Measurements from ENCODE around the gene BPIFB3. TPM values are rescaled to one million over a fixed set of nuclear protein-coding genes. Genes with fewer than 3 reads are reported as not detected.

BPIFB3 gene
- total RNA-seq, 1 donor from 2014 or later = not detected

- no peaks in the 10 kb centered on the region for H3K27me3 ChIP-seq
- intact Hi-C loops (cut with DNase I) = no loop called here
- no peaks in the 10 kb centered on the region for H3K9me3 ChIP-seq
- H3K27ac ChIP-seq = no peak overlapping the region
- no peaks in the 10 kb centered on the region for H3K36me3 ChIP-seq
- H3K4me3 ChIP-seq = no peak overlapping the region
- DNase-seq (ENCODE audit: extremely low spot score in 2 of 2) = no peak
- TF ChIP-seq CTCF (IDR thresholded peaks at IDR 0.05) (no peak), POLR2AphosphoS5 (IDR thresholded peaks at IDR 0.05; ENCODE audit: insufficient read depth in 1 of 2, low read depth in 1 of 2) (no peak), POLR2A (IDR thresholded peaks at IDR 0.05) (no peak)
- no peaks in the 10 kb centered on the region for H3K4me1 ChIP-seq
Observed at GRCh38 chr20:33076662-33077372, 23.1 kb downstream of the BPIFB3 start.

- Histone ChIP-seq H3K4me3 (no peak within 1 kb of the TSS), H3K27ac (no peak within 1 kb of the TSS), H3K9me3 (no peaks in the 10 kb centered on the region), H3K4me1 (no peaks in the 10 kb centered on the region), H3K27me3 (no peaks in the 10 kb centered on the region), H3K36me3 (no peaks in the 10 kb centered on the region)
- DNase-seq (ENCODE audit: extremely low spot score in 2 of 2) = no peak
- no peak for TF ChIP-seq CTCF (IDR thresholded peaks at IDR 0.05)
- intact Hi-C loops (cut with DNase I) = no loop called here
Observed at GRCh38 chr20:33079259-33079658, 25.6 kb downstream of the BPIFB3 start, which contains the start of gene BPIFB4. TSS of gene BPIFB4 (plus strand) at chr20:33079643. CDS start at chr20:33081527, 1,884 bp downstream.

GRCh38 chr20:33081411-33082154 lies 27.9 kb downstream of the BPIFB3 start:
- intact Hi-C loops (cut with DNase I) = no loop called here
- no peak overlapping the region for H3K27ac ChIP-seq
- H3K27me3 ChIP-seq = no peaks in the 10 kb centered on the region

GRCh38 chr20:33082546-33082945 lies 28.8 kb downstream of the BPIFB3 start:
- DNase-seq (ENCODE audit: extremely low spot score in 2 of 2) = no peak
- TF ChIP-seq POLR2A (IDR thresholded peaks at IDR 0.05) = no peak
- TF ChIP-seq CTCF (IDR thresholded peaks at IDR 0.05) = no peak
- TF ChIP-seq POLR2AphosphoS5 (IDR thresholded peaks at IDR 0.05; ENCODE audit: insufficient read depth in 1 of 2, low read depth in 1 of 2) = no peak
- H3K9me3 ChIP-seq = no peaks in the 10 kb centered on the region
- H3K4me3 ChIP-seq = no peak overlapping the region
- H3K36me3 ChIP-seq = no peaks in the 10 kb centered on the region
- H3K27ac ChIP-seq = no peak overlapping the region
- H3K27me3 ChIP-seq = no peaks in the 10 kb centered on the region
- intact Hi-C loops (cut with DNase I) = no loop called here
- no peaks in the 10 kb centered on the region for H3K4me1 ChIP-seq

More at GRCh38 chr20:33081411-33082154, 27.9 kb downstream of the BPIFB3 start:
- H3K9me3 ChIP-seq = no peaks in the 10 kb centered on the region
- no peak for DNase-seq (ENCODE audit: extremely low spot score in 2 of 2)
- H3K4me3 ChIP-seq = no peak overlapping the region
- TF ChIP-seq POLR2AphosphoS5 (IDR thresholded peaks at IDR 0.05; ENCODE audit: insufficient read depth in 1 of 2, low read depth in 1 of 2) (no peak), POLR2A (IDR thresholded peaks at IDR 0.05) (no peak), CTCF (IDR thresholded peaks at IDR 0.05) (no peak)
- no peaks in the 10 kb centered on the region for H3K36me3 ChIP-seq
- H3K4me1 ChIP-seq = no peaks in the 10 kb centered on the region

All from vagina (tissue), 2 donors.